ENCODE results near the gene DNPEP. TPM values are rescaled to one million over a fixed set of nuclear protein-coding genes. Genes with fewer than 3 reads are reported as not detected.
"Not testable (repeated sequence)": the region's sequence is repeated elsewhere in the genome, so short reads cannot be mapped to it uniquely, and the experiment has no call there.

The DNPEP gene
- total RNA-seq, 1 donor from 2014 or later = 49.6 TPM

DNA sequence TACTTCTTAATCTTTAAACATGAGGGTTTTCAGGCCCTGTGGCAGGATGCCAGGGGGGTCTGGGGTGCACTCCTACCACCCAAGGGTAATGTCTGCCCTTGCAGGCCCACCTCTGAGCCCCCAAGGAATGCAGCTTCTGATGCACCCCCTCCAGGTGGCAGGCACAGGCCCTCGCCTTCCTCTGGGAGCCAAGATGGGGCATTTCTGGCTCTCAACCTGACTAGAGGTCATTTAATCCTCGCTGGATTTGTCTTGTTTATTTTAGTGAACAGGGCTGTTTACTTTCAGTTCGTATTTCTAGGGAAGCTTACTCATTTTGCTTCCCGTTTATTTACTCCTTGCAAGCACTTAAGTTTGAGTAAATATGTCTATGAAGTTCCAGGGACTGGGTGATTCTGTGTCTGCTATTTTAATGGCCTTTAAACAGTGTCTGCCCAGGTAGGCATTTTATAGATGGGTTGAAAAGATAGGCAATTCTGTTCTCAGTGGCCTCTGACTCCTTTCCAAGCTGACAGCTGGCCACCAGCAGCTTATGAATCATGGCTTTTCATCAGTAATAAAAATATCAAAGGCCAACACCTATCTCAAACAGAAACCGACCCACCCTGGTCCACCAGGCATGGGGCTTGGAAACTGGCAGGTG, 11.1 kb upstream of the DNPEP start:
- H3K36me3 Mint-ChIP-seq (ENCODE audit: low read depth, unreplicated experiment) = no peaks in the 10 kb centered on the region
- TF ChIP-seq, protein P1, sequence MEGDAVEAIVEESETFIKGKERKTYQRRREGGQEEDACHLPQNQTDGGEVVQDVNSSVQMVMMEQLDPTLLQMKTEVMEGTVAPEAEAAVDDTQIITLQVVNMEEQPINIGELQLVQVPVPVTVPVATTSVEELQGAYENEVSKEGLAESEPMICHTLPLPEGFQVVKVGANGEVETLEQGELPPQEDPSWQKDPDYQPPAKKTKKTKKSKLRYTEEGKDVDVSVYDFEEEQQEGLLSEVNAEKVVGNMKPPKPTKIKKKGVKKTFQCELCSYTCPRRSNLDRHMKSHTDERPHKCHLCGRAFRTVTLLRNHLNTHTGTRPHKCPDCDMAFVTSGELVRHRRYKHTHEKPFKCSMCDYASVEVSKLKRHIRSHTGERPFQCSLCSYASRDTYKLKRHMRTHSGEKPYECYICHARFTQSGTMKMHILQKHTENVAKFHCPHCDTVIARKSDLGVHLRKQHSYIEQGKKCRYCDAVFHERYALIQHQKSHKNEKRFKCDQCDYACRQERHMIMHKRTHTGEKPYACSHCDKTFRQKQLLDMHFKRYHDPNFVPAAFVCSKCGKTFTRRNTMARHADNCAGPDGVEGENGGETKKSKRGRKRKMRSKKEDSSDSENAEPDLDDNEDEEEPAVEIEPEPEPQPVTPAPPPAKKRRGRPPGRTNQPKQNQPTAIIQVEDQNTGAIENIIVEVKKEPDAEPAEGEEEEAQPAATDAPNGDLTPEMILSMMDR (IDR thresholded peaks at IDR 0.05; ENCODE audit: unreplicated experiment) = no peak
- no peaks in the 10 kb centered on the region for H3K9me3 Mint-ChIP-seq (ENCODE audit: unreplicated experiment)
- no peak overlapping the region for H3K4me3 Mint-ChIP-seq (ENCODE audit: unreplicated experiment)
- DNase-seq (ENCODE audit: low spot score) = no peak
- no peak overlapping the region for H3K27ac Mint-ChIP-seq (ENCODE audit: unreplicated experiment)
- H3K27me3 Mint-ChIP-seq (ENCODE audit: unreplicated experiment) = no peaks in the 10 kb centered on the region
- peaks cover 7% of the 10 kb centered on the region for H3K4me1 Mint-ChIP-seq (ENCODE audit: unreplicated experiment)

DNA sequence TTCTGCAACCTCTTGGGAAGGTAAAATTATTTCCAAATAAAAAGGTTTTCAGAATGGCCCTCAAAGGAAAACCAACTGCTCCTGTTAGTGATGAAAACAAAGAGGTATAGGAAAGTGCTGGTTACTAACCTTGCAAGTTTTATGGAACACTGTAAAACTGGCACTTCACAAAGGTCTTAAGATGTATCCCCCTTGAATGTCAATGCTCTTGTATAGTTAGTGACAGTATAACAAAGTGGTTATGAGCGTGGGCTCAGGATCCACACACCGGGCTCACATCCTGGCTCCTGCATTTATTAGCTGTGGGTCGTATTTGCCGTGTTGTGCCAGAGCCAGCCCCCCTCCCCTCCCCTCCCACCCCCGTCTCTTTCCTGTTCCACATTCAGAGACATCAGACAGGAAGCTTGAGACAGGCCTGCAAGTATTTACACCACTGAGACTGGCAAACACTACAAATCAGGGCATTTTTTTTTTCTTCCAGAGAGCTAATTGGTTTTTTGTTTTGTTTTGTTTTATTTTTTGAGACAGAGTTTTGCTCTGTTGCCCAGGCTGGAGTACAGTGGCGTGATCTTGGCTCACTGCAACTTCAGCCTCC, 9.2 kb upstream of the DNPEP start:
- H3K27me3 Mint-ChIP-seq (ENCODE audit: unreplicated experiment) = peaks cover 2% of the 10 kb centered on the region
- DNase-seq (ENCODE audit: low spot score) = no peak
- no peaks in the 10 kb centered on the region for H3K36me3 Mint-ChIP-seq (ENCODE audit: low read depth, unreplicated experiment)
- no peaks in the 10 kb centered on the region for H3K9me3 Mint-ChIP-seq (ENCODE audit: unreplicated experiment)
- peak overlapping the region; percentile 54 for H3K27ac Mint-ChIP-seq (ENCODE audit: unreplicated experiment)
- no peak overlapping the region for H3K4me3 Mint-ChIP-seq (ENCODE audit: unreplicated experiment)
- TF ChIP-seq, protein P1 (IDR thresholded peaks at IDR 0.05; ENCODE audit: unreplicated experiment) = no peak
- H3K4me1 Mint-ChIP-seq (ENCODE audit: unreplicated experiment) = peaks cover under 1% of the 10 kb centered on the region

DNA sequence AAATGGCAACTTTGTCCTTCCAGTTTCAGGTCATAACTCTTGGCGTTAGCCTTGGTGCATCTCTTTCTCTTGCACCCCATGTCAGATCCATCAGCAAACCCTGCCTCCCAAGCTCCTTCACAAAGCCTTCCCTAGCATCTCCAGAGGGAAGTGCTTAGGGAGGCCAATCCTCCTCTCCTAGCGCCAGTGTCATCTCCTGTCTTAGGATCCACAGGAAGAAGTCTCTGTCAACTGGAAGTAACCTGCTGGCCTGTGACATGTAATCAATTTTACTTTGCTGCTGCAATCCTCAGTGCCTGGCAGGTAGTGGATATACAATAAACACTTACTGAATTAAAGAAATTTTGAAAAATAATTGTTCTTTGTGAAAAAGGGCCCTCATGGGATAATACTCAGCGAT, 7.9 kb upstream of the DNPEP start:
- H3K4me3 Mint-ChIP-seq (ENCODE audit: unreplicated experiment) = no peak overlapping the region
- H3K27me3 Mint-ChIP-seq (ENCODE audit: unreplicated experiment) = peaks cover 2% of the 10 kb centered on the region
- H3K9me3 Mint-ChIP-seq (ENCODE audit: unreplicated experiment) = no peaks in the 10 kb centered on the region
- TF ChIP-seq, protein P1 (IDR thresholded peaks at IDR 0.05; ENCODE audit: unreplicated experiment) = no peak
- no peaks in the 10 kb centered on the region for H3K36me3 Mint-ChIP-seq (ENCODE audit: low read depth, unreplicated experiment)
- H3K27ac Mint-ChIP-seq (ENCODE audit: unreplicated experiment) = no peak overlapping the region
- no peaks in the 10 kb centered on the region for H3K4me1 Mint-ChIP-seq (ENCODE audit: unreplicated experiment)
- no peak for DNase-seq (ENCODE audit: low spot score)

DNA sequence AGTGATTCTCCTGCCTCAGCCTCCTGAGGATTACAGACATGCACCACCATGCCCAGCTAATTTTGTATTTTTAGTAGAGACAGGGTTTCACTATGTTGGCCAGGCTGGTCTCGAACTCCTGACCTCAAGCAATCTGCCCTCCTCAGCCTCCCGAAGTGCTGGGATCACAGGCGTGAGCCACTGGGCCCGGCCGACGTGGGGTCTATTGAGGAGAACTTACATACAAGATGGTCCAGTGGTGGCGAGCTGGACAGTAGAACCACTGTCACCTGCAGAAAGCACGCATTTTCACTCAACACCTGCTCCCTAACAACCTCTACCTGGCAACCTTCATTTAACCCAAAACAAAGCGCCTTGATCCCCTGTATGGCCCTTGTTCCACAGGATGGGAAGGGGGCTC, 7.3 kb upstream of the DNPEP start:
- not testable (repeated sequence) for H3K36me3 Mint-ChIP-seq (ENCODE audit: low read depth, unreplicated experiment); H3K4me3 Mint-ChIP-seq (ENCODE audit: unreplicated experiment); H3K9me3 Mint-ChIP-seq (ENCODE audit: unreplicated experiment); DNase-seq (ENCODE audit: low spot score); H3K27me3 Mint-ChIP-seq (ENCODE audit: unreplicated experiment); H3K27ac Mint-ChIP-seq (ENCODE audit: unreplicated experiment); H3K4me1 Mint-ChIP-seq (ENCODE audit: unreplicated experiment)

DNA sequence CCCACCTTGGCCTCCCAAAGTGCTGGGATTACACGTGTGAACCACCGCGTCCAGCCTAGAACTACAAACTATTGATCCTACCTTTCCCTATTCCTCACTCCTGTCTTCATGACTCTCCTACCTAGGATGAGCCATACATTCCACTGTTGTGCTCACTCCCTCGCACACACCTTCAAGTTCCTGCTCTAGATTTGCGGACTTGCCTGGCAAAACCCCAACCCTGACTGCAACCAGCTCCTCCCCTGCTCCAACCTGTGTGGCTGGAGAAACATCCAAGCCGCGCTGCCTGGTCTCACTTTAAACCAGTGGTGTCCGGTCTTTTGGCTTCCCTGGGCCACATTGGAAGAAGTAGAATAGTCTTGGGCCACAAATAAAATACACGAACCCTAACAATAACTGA, 5.0 kb upstream of the DNPEP start:
- peaks cover 2% of the 10 kb centered on the region for H3K27me3 Mint-ChIP-seq (ENCODE audit: unreplicated experiment)
- no peak overlapping the region for H3K27ac Mint-ChIP-seq (ENCODE audit: unreplicated experiment)
- DNase-seq (ENCODE audit: low spot score) = no peak
- H3K4me1 Mint-ChIP-seq (ENCODE audit: unreplicated experiment) = peaks cover 3% of the 10 kb centered on the region
- TF ChIP-seq, protein P1 (IDR thresholded peaks at IDR 0.05; ENCODE audit: unreplicated experiment) = no peak
- no peaks in the 10 kb centered on the region for H3K36me3 Mint-ChIP-seq (ENCODE audit: low read depth, unreplicated experiment)
- no peaks in the 10 kb centered on the region for H3K9me3 Mint-ChIP-seq (ENCODE audit: unreplicated experiment)
- no peak overlapping the region for H3K4me3 Mint-ChIP-seq (ENCODE audit: unreplicated experiment)

Data from endothelial cell (in vitro differentiated cells).